GM12865 (cell line): ENCODE measurements around the gene CARD11.

Source experiments
- DNase-seq: peaks from one replicate; pipeline ENCODE4 v3.0.0; 2010; ENCODE audit warnings: low read depth
- H3K4me3 ChIP-seq: 2 replicates; pipeline ENCODE4 v1.5.1; 2011; ENCODE audit warnings: mild to moderate bottlenecking, low read depth, low read length, control low read depth
- CTCF ChIP-seq: IDR thresholded peaks from 2 replicates; pipeline ENCODE4 v1.5.1; 2011; ENCODE audit warnings: low read length, control low read depth, low read depth, inconsistent platforms; ENCODE audit not compliant: insufficient read depth; ENCODE audit errors: missing control alignments

CARD11 gene

GRCh38 chr7:2856388-2857169 lies 187.1 kb downstream of the CARD11 start:
- H3K4me3 ChIP-seq: no peak overlapping the region
- no peak for DNase-seq
- no peak for TF ChIP-seq CTCF
